Measurements from ENCODE around the gene LRGUK.

DNA sequence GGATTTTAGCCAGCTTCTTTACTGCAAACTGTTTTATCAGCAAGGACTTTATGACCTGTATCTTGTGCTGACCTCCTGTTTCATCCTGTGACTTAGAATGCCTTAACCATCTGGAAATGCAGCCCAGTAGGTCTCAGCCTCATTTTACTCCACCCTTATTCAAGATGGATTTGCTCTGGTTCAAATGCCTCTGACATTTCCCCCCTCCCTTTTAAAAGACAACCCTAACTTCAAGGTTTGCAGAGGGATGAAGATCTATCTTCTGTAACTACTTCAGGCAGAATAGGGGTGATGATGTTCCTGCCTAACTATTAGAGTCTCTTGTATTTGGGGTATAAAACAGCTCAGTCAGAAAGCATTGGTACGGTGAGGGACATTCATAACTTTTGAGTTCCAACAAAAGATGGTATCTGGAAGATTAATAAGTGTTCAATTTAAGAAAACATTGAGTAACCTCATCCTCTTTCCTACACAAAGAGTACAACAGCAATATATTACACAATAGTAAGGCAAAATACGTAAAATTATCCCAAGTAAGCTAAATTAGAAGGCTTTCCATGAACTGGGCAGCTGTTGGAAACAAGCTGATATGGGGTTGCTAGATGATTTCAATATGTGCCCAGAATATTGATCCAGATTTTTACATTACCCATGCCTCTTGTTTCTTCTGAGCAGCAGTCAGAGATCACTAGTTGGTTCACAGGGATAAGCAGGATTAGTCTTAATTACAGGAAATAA is 40.0 kb upstream of the LRGUK start:
- TF ChIP-seq POLR2A (IDR thresholded peaks at IDR 0.05; ENCODE audit: low read depth, low read length), result no peak
- TF ChIP-seq, protein P1, sequence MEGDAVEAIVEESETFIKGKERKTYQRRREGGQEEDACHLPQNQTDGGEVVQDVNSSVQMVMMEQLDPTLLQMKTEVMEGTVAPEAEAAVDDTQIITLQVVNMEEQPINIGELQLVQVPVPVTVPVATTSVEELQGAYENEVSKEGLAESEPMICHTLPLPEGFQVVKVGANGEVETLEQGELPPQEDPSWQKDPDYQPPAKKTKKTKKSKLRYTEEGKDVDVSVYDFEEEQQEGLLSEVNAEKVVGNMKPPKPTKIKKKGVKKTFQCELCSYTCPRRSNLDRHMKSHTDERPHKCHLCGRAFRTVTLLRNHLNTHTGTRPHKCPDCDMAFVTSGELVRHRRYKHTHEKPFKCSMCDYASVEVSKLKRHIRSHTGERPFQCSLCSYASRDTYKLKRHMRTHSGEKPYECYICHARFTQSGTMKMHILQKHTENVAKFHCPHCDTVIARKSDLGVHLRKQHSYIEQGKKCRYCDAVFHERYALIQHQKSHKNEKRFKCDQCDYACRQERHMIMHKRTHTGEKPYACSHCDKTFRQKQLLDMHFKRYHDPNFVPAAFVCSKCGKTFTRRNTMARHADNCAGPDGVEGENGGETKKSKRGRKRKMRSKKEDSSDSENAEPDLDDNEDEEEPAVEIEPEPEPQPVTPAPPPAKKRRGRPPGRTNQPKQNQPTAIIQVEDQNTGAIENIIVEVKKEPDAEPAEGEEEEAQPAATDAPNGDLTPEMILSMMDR (IDR thresholded peaks at IDR 0.05; ENCODE audit: extremely low read depth in 1 of 2, insufficient read depth in 1 of 2, low read depth in 1 of 2, low read length in 2 of 2), result no peak
- no peak for TF ChIP-seq MYC (IDR thresholded peaks at IDR 0.05; ENCODE audit: low read depth, low read length)
- TF ChIP-seq JUN (IDR thresholded peaks at IDR 0.05; ENCODE audit: borderline replicate concordance, insufficient read depth, insufficient read length, low read depth), result no peak
- TF ChIP-seq POLR2AphosphoS5 (IDR thresholded peaks at IDR 0.05; ENCODE audit: insufficient read depth, low read depth, low read length), result no peak
- no peak for TF ChIP-seq EZH2 (IDR thresholded peaks at IDR 0.05; ENCODE audit: borderline replicate concordance, low read depth, low read length, severe bottlenecking)
- no peak for TF ChIP-seq GATA2 (IDR thresholded peaks at IDR 0.05; ENCODE audit: insufficient read depth, insufficient read length, low read depth, low read length)
- TF ChIP-seq FOS (IDR thresholded peaks at IDR 0.05; ENCODE audit: borderline replicate concordance, insufficient read depth, low read length), result no peak
